HEK293T (cell line): ENCODE measurements around the gene CDCA3.

Experiments used
- CTCF ChIA-PET: fragments of 350-600 bp; formaldehyde crosslinking; extraction: SDS; loops from one replicate; lab custom pipeline; 2021; ENCODE audit warnings: antibody characterized with exemption, inconsistent platforms; lab: Yijun Ruan, JAX
- POLR2A ChIA-PET: fragments of 350-600 bp; formaldehyde crosslinking; extraction: SDS; loops from one replicate; lab custom pipeline; 2020; ENCODE audit warnings: antibody characterized with exemption, inconsistent platforms; lab: Yijun Ruan, JAX
- DNase-seq: peaks from one replicate; pipeline ENCODE4 v3.0.0; 2012; ENCODE audit warnings: mixed read lengths; ENCODE audit errors: extremely low spot score
- FOXA1 ChIP-seq: fragments of 450-650 bp; IDR thresholded peaks from 2 replicates; pipeline ENCODE4 v1.6.1; 2016; ENCODE audit warnings: mild to moderate bottlenecking
- TF ChIP-seq, protein P1 (sequence below): fragments of 450-650 bp; IDR thresholded peaks from 2 replicates; pipeline ENCODE4 v1.6.1; 2016

The CDCA3 gene

GRCh38 chr12:6799147-6799546, 51.9 kb downstream of the CDCA3 start:
- ChIA-PET POLR2A (no interaction called here), CTCF (no interaction called here)
- TF ChIP-seq, protein P1, sequence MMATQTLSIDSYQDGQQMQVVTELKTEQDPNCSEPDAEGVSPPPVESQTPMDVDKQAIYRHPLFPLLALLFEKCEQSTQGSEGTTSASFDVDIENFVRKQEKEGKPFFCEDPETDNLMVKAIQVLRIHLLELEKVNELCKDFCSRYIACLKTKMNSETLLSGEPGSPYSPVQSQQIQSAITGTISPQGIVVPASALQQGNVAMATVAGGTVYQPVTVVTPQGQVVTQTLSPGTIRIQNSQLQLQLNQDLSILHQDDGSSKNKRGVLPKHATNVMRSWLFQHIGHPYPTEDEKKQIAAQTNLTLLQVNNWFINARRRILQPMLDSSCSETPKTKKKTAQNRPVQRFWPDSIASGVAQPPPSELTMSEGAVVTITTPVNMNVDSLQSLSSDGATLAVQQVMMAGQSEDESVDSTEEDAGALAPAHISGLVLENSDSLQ, result peak; percentile 74
- TF ChIP-seq FOXA1, result no peak
- DNase-seq, result no peak
